Mesenchymal stem cell (in vitro differentiated cells and primary cell): ENCODE measurements around the gene LGALS1.
"Not testable (repeated sequence)": the region's sequence is repeated elsewhere in the genome, so short reads cannot be mapped to it uniquely, and the experiment has no call there.

Experiments
- DNase-seq: peaks from one replicate; pipeline ENCODE4 v3.0.0-alpha.2; 2013
- H2AFZ ChIP-seq: one replicate; pipeline ENCODE4 v1.6.1; 2013; ENCODE audit warnings: low read depth, mild to moderate bottlenecking, control low read depth, inconsistent platforms, low read length, moderate library complexity
- H2AK5ac ChIP-seq: 2 replicates; pipeline ENCODE4 v1.6.1; 2013; ENCODE audit warnings: low read length, moderate library complexity, mild to moderate bottlenecking, inconsistent platforms; ENCODE audit not compliant: severe bottlenecking
- H2BK120ac ChIP-seq: one replicate; pipeline ENCODE4 v1.6.1; 2013; ENCODE audit warnings: low read depth, mild to moderate bottlenecking, inconsistent platforms, low read length, moderate library complexity
- H2BK12ac ChIP-seq, 2 experiments: one replicate each; pipeline ENCODE4 v1.6.1; 2013; ENCODE audit warnings: inconsistent platforms in 2 of 2, low read length in 2 of 2, mild to moderate bottlenecking in 2 of 2, moderate library complexity in 2 of 2, control low read depth in 1 of 2
- H2BK15ac ChIP-seq: one replicate; pipeline ENCODE4 v1.6.1; 2013; ENCODE audit warnings: mild to moderate bottlenecking, low read depth, inconsistent platforms; ENCODE audit not compliant: poor library complexity, severe bottlenecking
- H2BK5ac ChIP-seq: 2 replicates; pipeline ENCODE4 v1.6.1; 2013; ENCODE audit warnings: low read depth, mild to moderate bottlenecking, low read length, control low read depth, inconsistent platforms; ENCODE audit not compliant: poor library complexity, severe bottlenecking
- H3K14ac ChIP-seq, 2 experiments: one replicate each; pipeline ENCODE4 v1.6.1; 2013; ENCODE audit warnings: inconsistent platforms in 2 of 2, low read length in 2 of 2, control low read depth in 1 of 2, mild to moderate bottlenecking in 1 of 2, moderate library complexity in 1 of 2
- H3K18ac ChIP-seq, 2 experiments: one replicate each; pipeline ENCODE4 v1.6.1; 2013; ENCODE audit warnings: inconsistent platforms in 2 of 2, low read length in 2 of 2, control low read depth in 1 of 2, low read depth in 1 of 2, mild to moderate bottlenecking in 1 of 2
- H3K23ac ChIP-seq, 2 experiments: one replicate each; pipeline ENCODE4 v1.6.1; 2013; ENCODE audit warnings: inconsistent platforms in 2 of 2, low read length in 2 of 2, mild to moderate bottlenecking in 2 of 2, moderate library complexity in 2 of 2, control low read depth in 1 of 2
- H3K27ac ChIP-seq: 2 replicates; pipeline ENCODE4 v1.5.1; 2013; ENCODE audit warnings: mild to moderate bottlenecking, moderate library complexity, low read length, control low read depth, inconsistent platforms; ENCODE audit not compliant: poor library complexity, severe bottlenecking
- H3K27me3 ChIP-seq, 2 experiments: 2 replicates each; pipeline versions ENCODE4 v1.6.1 to v1.7.0; 2013; ENCODE audit warnings: low read length in 2 of 2, mild to moderate bottlenecking in 2 of 2, moderate library complexity in 2 of 2, control low read depth in 1 of 2, inconsistent platforms in 1 of 2; ENCODE audit not compliant: control insufficient read depth in 1 of 2, insufficient read depth in 1 of 2
- H3K36me3 ChIP-seq, 2 experiments: 2 replicates each; pipeline versions ENCODE4 v1.6.1 to v1.7.0; 2013; ENCODE audit warnings: low read length in 2 of 2, control low read depth in 1 of 2, inconsistent platforms in 1 of 2, low read depth in 1 of 2, mild to moderate bottlenecking in 1 of 2; ENCODE audit not compliant: insufficient read depth in 2 of 2, control insufficient read depth in 1 of 2
- H3K4ac ChIP-seq, 2 experiments: one replicate each; pipeline ENCODE4 v1.6.1; 2013; ENCODE audit warnings: inconsistent platforms in 2 of 2, low read length in 2 of 2, mild to moderate bottlenecking in 2 of 2, moderate library complexity in 2 of 2, control low read depth in 1 of 2, low read depth in 1 of 2
- H3K4me1 ChIP-seq: 2 replicates; pipeline ENCODE4 v1.6.1; 2013; ENCODE audit warnings: low read depth, low read length, control low read depth; ENCODE audit not compliant: control insufficient read depth, insufficient read depth
- H3K4me2 ChIP-seq: 2 replicates; pipeline ENCODE4 v1.6.1; 2013; ENCODE audit warnings: low read length, mild to moderate bottlenecking, inconsistent platforms; ENCODE audit not compliant: poor library complexity, severe bottlenecking
- H3K4me3 ChIP-seq, 2 experiments: 2 replicates each; pipeline versions ENCODE4 v1.5.1 to v1.7.0; 2013; ENCODE audit warnings: low read length in 2 of 2, mild to moderate bottlenecking in 2 of 2, control low read depth in 1 of 2, low read depth in 1 of 2; ENCODE audit not compliant: insufficient read depth in 1 of 2
- H3K79me1 ChIP-seq: replicated peaks from 2 replicates; pipeline ENCODE4 v1.6.1; 2013; ENCODE audit warnings: mild to moderate bottlenecking, control low read depth, low read length, inconsistent platforms; ENCODE audit not compliant: poor library complexity, severe bottlenecking
- H3K9ac ChIP-seq: 2 replicates; pipeline ENCODE4 v1.7.0; 2013; ENCODE audit warnings: mild to moderate bottlenecking, low read length, moderate library complexity
- H3K9me3 ChIP-seq: 2 replicates; pipeline ENCODE4 v1.7.0; 2013; ENCODE audit warnings: mild to moderate bottlenecking, low read length; ENCODE audit not compliant: control insufficient read depth
- H4K8ac ChIP-seq: one replicate; pipeline ENCODE4 v1.6.1; 2013; ENCODE audit warnings: inconsistent platforms, mild to moderate bottlenecking, low read length, moderate library complexity
- H4K91ac ChIP-seq: one replicate; pipeline ENCODE4 v1.6.1; 2013; ENCODE audit warnings: mild to moderate bottlenecking, low read length, inconsistent platforms
- WGBS: methylation state at CpG from one replicate; pipeline ENCODE4 v1.1.7; 2013; ENCODE audit warnings: mixed read lengths; 5-methylcytosine and 5-hydroxymethylcytosine counted together

LGALS1 gene

DNA sequence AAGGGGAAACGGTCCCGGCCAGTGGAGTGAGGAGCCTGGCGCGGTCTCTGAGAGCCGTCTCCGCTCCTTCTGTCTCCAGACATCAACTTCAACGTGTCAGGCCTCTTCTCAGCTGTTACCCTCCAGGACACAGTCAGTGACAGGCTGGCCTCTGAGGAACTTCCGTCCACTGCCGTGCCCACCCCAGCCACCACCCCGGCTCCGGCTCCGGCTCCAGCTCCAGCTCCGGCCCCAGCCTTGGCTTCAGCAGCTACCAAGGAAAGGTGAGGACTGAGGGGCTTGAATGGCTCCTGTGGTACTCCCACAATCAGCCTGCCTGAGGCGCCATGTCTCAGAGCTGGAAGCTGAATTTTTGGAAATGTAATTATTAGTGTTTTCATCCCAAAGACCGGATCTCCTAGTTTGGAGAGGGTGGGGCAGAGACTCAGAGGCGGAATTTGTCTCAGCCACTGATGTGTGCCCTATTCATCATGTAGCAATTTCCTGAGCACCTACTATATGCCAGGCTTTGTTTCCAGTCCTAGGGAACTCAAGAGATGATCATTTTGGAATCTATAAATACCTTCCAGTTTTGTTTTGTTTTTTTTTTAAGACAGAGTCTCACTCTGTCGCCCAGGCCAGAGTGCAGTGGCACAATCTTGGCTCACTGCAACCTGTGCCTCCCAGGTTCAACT, 24.8 kb upstream of the LGALS1 start:
- Histone ChIP-seq H3K79me1 (peaks cover 33% of the 10 kb centered on the region), H3K4ac (no peak overlapping the region), H3K27me3 (no peaks in the 10 kb centered on the region), H3K23ac (no peak overlapping the region), H3K9ac (no peak overlapping the region), H2BK12ac (no peak overlapping the region), H4K91ac (no peak overlapping the region), H3K4me1 (peaks cover 3% of the 10 kb centered on the region), H2BK120ac (no peak overlapping the region), H3K36me3 (peaks cover 42 to 91% of the 10 kb centered on the region in 2 experiments), H4K8ac (no peak overlapping the region), H3K18ac (no peak overlapping the region), H3K9me3 (no peaks in the 10 kb centered on the region), H2AFZ (no peak overlapping the region), H2AK5ac (no peak overlapping the region), H3K27ac (no peak overlapping the region), H3K14ac (no peak overlapping the region), H2BK5ac (no peak overlapping the region), H2BK15ac (no peak overlapping the region), H3K4me3 (no peak overlapping the region), H3K4me2 (no peak overlapping the region)
- 98% methylated on average over 14 of the region's 17 CpGs for WGBS
- no peak for DNase-seq

DNA sequence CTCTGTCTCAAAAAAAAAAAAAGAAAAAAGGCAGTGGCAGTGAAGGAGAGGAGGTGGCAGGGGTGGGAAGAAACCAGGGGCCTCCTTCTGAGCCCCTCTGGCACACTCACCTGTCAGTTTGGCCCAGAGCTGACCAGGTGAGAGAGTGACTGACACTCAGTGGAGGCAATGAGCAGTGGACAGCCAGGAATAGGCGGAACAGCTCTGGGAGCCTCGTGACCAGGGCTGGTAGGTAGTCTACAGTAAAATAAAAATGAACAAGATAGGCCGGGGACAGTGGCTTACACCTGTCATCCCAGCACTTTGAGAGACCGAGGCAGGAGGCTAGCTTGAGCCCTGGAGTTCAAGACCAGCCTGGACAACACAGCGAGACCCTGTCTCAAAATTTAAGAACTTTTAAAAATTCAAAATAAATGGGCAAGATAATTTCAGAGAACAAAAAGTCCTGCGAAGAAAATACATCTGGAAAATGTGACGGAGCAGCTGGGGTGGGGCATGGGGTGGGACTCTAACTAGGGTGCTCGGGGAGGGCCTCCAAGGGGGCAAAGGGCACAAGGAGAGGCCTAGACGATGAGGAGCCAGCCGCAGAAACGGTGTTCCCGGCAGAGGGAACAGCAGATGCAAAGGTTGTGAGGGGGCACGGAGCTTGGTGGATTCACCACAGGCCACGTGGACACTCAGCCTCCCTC, 20.7 kb upstream of the LGALS1 start:
- Histone ChIP-seq H3K9ac (no peak overlapping the region), H3K18ac (no peak overlapping the region), H3K79me1 (peaks cover 13% of the 10 kb centered on the region), H3K27me3 (no peaks in the 10 kb centered on the region), H2AFZ (no peak overlapping the region), H4K91ac (no peak overlapping the region), H3K23ac (no peak overlapping the region), H2BK12ac (no peak overlapping the region), H2AK5ac (no peak overlapping the region), H2BK15ac (no peak overlapping the region), H3K4me3 (no peak overlapping the region), H3K4me1 (peaks cover 12% of the 10 kb centered on the region), H2BK120ac (no peak overlapping the region), H3K36me3 (peaks cover 28 to 59% of the 10 kb centered on the region in 2 experiments), H3K9me3 (no peaks in the 10 kb centered on the region), H3K14ac (no peak overlapping the region), H3K27ac (no peak overlapping the region), H3K4ac (no peak overlapping the region), H2BK5ac (no peak overlapping the region), H3K4me2 (no peak overlapping the region), H4K8ac (no peak overlapping the region)
- 94% methylated on average over 13 of the region's 14 CpGs for WGBS
- DNase-seq: no peak

DNA sequence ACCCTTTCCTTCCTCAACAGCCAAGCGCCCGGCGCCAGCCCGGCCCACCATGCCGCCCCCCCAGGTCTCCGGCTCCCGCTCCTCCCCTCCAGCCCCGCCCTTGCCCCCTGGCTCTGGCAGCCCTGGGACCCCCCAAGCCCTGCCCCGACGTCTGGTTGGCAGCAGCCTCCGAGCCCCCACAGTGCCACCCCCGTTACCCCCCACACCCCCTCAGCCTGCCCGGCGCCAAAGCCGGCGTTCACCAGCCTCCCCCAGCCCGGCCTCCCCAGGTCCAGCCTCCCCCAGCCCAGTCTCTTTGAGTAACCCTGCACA, 20.2 kb upstream of the LGALS1 start:
- DNase-seq: no peak
- no peak overlapping the region for H3K4ac ChIP-seq
- H3K4me3 ChIP-seq: no peak overlapping the region
- 97% methylated on average over 12 of the region's 17 CpGs for WGBS
- no peak overlapping the region for H3K27ac ChIP-seq
- H3K9ac ChIP-seq: no peak overlapping the region
- H2AFZ ChIP-seq: no peak overlapping the region
- H3K4me2 ChIP-seq: no peak overlapping the region
- no peak overlapping the region for H2BK120ac ChIP-seq
- H3K9me3 ChIP-seq: no peaks in the 10 kb centered on the region
- no peak overlapping the region for H4K8ac ChIP-seq
- no peak overlapping the region for H3K18ac ChIP-seq
- H3K4me1 ChIP-seq: peaks cover 16% of the 10 kb centered on the region
- H3K79me1 ChIP-seq: peaks cover 12% of the 10 kb centered on the region
- H4K91ac ChIP-seq: no peak overlapping the region
- peaks cover 23 to 56% of the 10 kb centered on the region in 2 experiments for H3K36me3 ChIP-seq
- no peak overlapping the region for H2AK5ac ChIP-seq
- no peaks in the 10 kb centered on the region for H3K27me3 ChIP-seq
- H3K14ac ChIP-seq: no peak overlapping the region
- H2BK12ac ChIP-seq: no peak overlapping the region
- no peak overlapping the region for H2BK5ac ChIP-seq
- H2BK15ac ChIP-seq: no peak overlapping the region
- no peak overlapping the region for H3K23ac ChIP-seq

DNA sequence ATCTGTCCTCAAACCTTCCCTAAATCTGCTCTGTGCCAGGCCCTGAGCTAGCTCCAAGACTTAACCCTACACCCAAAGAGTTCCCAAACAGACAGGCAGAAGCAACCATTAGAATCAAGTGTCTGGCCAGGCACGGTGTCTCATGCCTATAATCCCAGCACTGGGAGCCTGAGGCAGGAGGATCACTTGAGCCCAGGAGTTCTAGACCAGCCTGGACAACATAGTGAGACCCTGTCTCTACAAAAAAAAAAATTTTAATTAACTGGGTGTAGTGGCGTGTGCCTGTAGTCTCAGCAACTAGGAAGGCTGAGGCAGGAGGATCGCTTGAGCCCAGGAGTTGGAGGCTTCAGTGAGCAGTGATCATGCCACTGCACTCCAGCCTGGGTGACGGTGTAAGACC, 18.9 kb upstream of the LGALS1 start:
- not testable (repeated sequence) for H3K4me3 ChIP-seq, H3K4me2 ChIP-seq, H4K8ac ChIP-seq, H2BK5ac ChIP-seq, H3K27me3 ChIP-seq, H2BK12ac ChIP-seq, H3K27ac ChIP-seq, H3K18ac ChIP-seq, H3K14ac ChIP-seq, DNase-seq, H2BK15ac ChIP-seq, H3K9ac ChIP-seq, H4K91ac ChIP-seq, H2BK120ac ChIP-seq, H3K23ac ChIP-seq, H2AFZ ChIP-seq, H3K4ac ChIP-seq, H2AK5ac ChIP-seq, H3K9me3 ChIP-seq
- Histone ChIP-seq H3K4me1 (peaks cover 27% of the 10 kb centered on the region), H3K36me3 (peaks cover 10 to 44% of the 10 kb centered on the region in 2 experiments), H3K79me1 (peaks cover 12% of the 10 kb centered on the region)
- over 99% methylated on average over 4 of the region's 4 CpGs for WGBS
